Heart left ventricle (tissue), 16 donors: ENCODE measurements around the gene LAMC1. TPM values are rescaled to one million over a fixed set of nuclear protein-coding genes. Genes with fewer than 3 reads are reported as not detected.
"Not testable (repeated sequence)": the region's sequence is repeated elsewhere in the genome, so short reads cannot be mapped to it uniquely, and the experiment has no call there.

Source experiments
- ATAC-seq, 4 donors: fragments of 200-7000 bp; cut with Tn5 transposase; one replicate each; pipeline ENCODE4 v1.9.1; 2020 to 2022; ENCODE audit warnings: moderate library complexity in 4 of 4, mild to moderate bottlenecking in 3 of 4, moderate number of reproducible peaks in 1 of 4
- DNase-seq, 5 donors: peaks; one replicate each; pipeline ENCODE4 v3.0.0-alpha.2; 2020
- H3K27ac ChIP-seq, 12 donors: fragments of 200-600 bp; sonication (generic) in 4 of 12; one replicate each; pipeline versions ENCODE4 v1.5.0 to v1.8.0; 2016 to 2022; ENCODE audit warnings: mild to moderate bottlenecking in 2 of 12
- H3K27me3 ChIP-seq, 9 donors: fragments of 200-600 bp; sonication (generic) in 2 of 9; one replicate each; pipeline versions ENCODE4 v1.5.1 to v1.8.0; 2016 to 2022; ENCODE audit warnings: mild to moderate bottlenecking in 3 of 9
- H3K36me3 ChIP-seq, 9 donors: fragments of 200-600 bp; sonication (generic) in 2 of 9; one replicate each; pipeline versions ENCODE4 v1.5.0 to v1.8.0; 2018 to 2022; ENCODE audit warnings: mild to moderate bottlenecking in 2 of 9
- H3K4me1 ChIP-seq, 12 donors: fragments of 200-600 bp; sonication (generic) in 4 of 12; one replicate each; pipeline versions ENCODE4 v1.5.0 to v1.8.0; 2016 to 2022; ENCODE audit warnings: mild to moderate bottlenecking in 3 of 12
- H3K4me3 ChIP-seq, 12 donors: fragments of 200-600 bp; sonication (generic) in 4 of 12; one replicate each; pipeline versions ENCODE4 v1.5.0 to v1.8.0; 2017 to 2022; ENCODE audit warnings: mild to moderate bottlenecking in 9 of 12, moderate library complexity in 4 of 12
- H3K9me3 ChIP-seq, 12 donors: fragments of 200-600 bp; sonication (generic) in 4 of 12; one replicate each; pipeline versions ENCODE4 v1.5.0 to v1.8.0; 2016 to 2022; ENCODE audit warnings: mild to moderate bottlenecking in 1 of 12
- POLR2A ChIP-seq, 2 donors: fragments of 450-650 bp; IDR thresholded peaks; one replicate each; pipeline ENCODE4 v1.6.1; 2017; ENCODE audit warnings: antibody characterized with exemption in 2 of 2, mild to moderate bottlenecking in 2 of 2, moderate library complexity in 2 of 2
- WGBS, 4 donors: extraction: QIAGEN DNeasy Blood & Tissue Kit in 2 of 4; methylation state at CpG; one replicate each; pipeline versions ENCODE4 v1.1.5 to v1.1.7; 2013 to 2018; 5-methylcytosine and 5-hydroxymethylcytosine counted together
- intact Hi-C, 10 donors: fragments of 100-400 bp; cut with DNase I; formaldehyde crosslinking; loops; one replicate each; pipeline versions ENCODE4 v1.11.1 to v1.14.2; 2022
- polyA plus RNA-seq, 2 donors: library from polyadenylated mRNA; stranded (reverse); fragments of 200-250 nt; gene quantifications; one replicate each; pipeline ENCODE4 v1.2.3, GENCODE V29; 2013
- total RNA-seq, 9 donors: library from RNA; depleted of rRNA in 2 of 9; stranded (reverse); fragments of >200 nt in 2 of 9; fragmentation: NEBNext Ultra II Directional in 3 of 9; extraction: Animal tissue kit (Norgen Biotek cat#: 25700) in 3 of 9; gene quantifications; one replicate each; pipeline versions ENCODE4 v1.1.0 to v1.2.4, GENCODE V29; 2016 to 2023
- TF ChIP-seq, protein P1 (sequence below), 12 donors: fragments of 200-600 bp; sonication (generic) in 4 of 12; IDR thresholded peaks; one replicate each; pipeline versions ENCODE4 v1.5.0 to v1.8.0; 2018 to 2022; ENCODE audit warnings: antibody characterized with exemption in 12 of 12, mild to moderate bottlenecking in 5 of 12
- donor health status: ischemic (EF 13 %, LVEDD 7.1; RV severe dilation, severe dysfunction).
- donor health status: healthy with polysubstance abuse.
- donor health status: DM: no; HTN: yes; CAD: no.
- donor health status: DM: no; HTN: no; CAD: no.
- donor health status: ischemic (EF 25% LVEDD 6.9; RV normal size, moderate dysfunction).
- donor health status: ischemic (EF 25% LVEDD 5.7; RV mildly dilated, moderate dysfunction).
- donor health status: healthy.
- donor health status: DM: yes; HTN: yes; CAD: no.
- donor health status: ischemic (EF 35%, LVEDD 5.7; RV mildly dilated, moderate dysfunction).
- donor health status: nonischemic (EF 11% LVEDD 7.7; RV severe dilation, severe dysfunction).
- donor health status: DM: yes; HTN: yes; CAD: no.
- donor health status: PGD.
- donor health status: ischemic (EF 29% LVEDD 5.4; RV normal size, mild dysfunction).
- donor health status: nonischemic (EF 23%, LVEDD 6.1; RV moderate dilation, normal function).

The LAMC1 gene
- total and polyA plus RNA-seq, 11 donors, result 22.9 to 226 (median 119) TPM

DNA sequence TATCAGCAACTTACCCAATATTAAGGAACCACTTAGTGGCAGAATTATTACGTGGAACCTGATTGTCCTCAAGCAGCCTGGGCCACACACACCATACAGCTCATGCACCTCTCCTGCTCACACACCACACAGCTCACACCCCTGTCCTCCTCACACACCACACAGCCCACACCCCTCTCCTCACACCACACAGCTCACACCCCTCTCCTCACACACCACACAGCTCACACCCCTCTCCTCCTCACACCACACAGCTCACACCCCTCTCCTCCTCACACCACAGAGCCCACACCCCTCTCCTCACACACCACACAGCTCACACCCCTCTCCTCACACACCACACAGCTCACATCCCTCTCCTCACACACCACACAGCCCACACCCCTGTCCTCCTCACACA lies 126.1 kb downstream of the LAMC1 start:
- TF ChIP-seq, protein P1, sequence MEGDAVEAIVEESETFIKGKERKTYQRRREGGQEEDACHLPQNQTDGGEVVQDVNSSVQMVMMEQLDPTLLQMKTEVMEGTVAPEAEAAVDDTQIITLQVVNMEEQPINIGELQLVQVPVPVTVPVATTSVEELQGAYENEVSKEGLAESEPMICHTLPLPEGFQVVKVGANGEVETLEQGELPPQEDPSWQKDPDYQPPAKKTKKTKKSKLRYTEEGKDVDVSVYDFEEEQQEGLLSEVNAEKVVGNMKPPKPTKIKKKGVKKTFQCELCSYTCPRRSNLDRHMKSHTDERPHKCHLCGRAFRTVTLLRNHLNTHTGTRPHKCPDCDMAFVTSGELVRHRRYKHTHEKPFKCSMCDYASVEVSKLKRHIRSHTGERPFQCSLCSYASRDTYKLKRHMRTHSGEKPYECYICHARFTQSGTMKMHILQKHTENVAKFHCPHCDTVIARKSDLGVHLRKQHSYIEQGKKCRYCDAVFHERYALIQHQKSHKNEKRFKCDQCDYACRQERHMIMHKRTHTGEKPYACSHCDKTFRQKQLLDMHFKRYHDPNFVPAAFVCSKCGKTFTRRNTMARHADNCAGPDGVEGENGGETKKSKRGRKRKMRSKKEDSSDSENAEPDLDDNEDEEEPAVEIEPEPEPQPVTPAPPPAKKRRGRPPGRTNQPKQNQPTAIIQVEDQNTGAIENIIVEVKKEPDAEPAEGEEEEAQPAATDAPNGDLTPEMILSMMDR (IDR thresholded peaks at IDR 0.05), result no peak
- no peak for TF ChIP-seq POLR2A (IDR thresholded peaks at IDR 0.05)
- H3K36me3 ChIP-seq, result peaks cover 0 to 11% (median 3%) of the 10 kb centered on the region in 9 donors
- 71 to 88% (median 78%) methylated on average over 1 of the region's 1 CpG for WGBS, 4 donors
- DNase-seq (no peak), ATAC-seq (no peak)
- H3K9me3 ChIP-seq, result peaks cover 0 to 3% (median 0%) of the 10 kb centered on the region in 12 donors
- peaks cover 0 to 16% (median 10%) of the 10 kb centered on the region in 12 donors for H3K4me1 ChIP-seq
- no peaks in the 10 kb centered on the region for H3K27me3 ChIP-seq
- intact Hi-C loops, result loop anchor here in 5 of 10 donors (5.0 to 10.0 kb wide), 4 partner anchors 33 to 264 kb away; no protein-coding TSS in a partner anchor
- no peak overlapping the region for H3K4me3 ChIP-seq
- peak overlapping the region in 6 of 12 donors; percentile 3 to 61 (median 39) for H3K27ac ChIP-seq

DNA sequence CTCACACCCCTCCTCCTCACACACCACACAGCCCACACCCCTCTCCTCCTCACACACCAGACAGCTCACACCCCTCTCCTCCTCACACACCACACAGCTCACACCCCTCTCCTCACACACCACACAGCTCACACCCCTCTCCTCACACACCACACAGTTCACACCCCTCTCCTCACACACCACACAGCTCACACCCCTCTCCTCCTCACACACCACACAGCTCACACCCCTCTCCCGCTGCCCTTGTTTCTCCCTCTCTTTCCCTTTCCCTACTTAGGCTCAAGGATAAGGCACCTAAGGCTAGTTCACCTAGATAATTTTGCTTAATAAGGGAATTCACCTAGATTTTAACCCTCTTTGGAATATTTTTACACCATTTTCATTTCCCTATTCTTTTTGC lies 126.8 kb downstream of the LAMC1 start:
- H3K36me3 ChIP-seq, H3K27me3 ChIP-seq, intact Hi-C loops, H3K27ac ChIP-seq, H3K9me3 ChIP-seq, DNase-seq, H3K4me3 ChIP-seq, ATAC-seq: not testable (repeated sequence)
- WGBS, 4 donors, result 95 to 100% (median 98%) methylated on average over 1 of the region's 1 CpG
- peaks cover 0 to 16% (median 10%) of the 10 kb centered on the region in 12 donors for H3K4me1 ChIP-seq

DNA sequence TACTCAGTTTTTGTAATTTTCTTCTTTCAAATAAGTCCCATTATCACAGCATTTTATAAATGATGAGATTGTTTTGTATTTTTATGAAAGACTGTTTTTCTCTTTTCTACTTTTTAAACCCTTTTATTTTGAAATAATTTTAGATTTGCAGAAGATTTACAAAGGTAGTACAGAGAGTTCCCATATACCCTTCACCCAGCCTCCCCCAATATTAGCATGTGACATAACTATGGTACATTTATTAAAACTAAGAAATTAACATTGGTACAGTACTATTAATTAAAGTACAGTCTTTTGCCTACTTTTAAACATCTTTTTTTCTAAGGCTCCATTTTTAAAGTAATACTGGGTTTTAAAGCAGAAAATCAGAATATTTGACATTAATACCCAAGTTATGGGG lies 127.2 kb downstream of the LAMC1 start:
- H3K9me3 ChIP-seq, result peaks cover 0 to 3% (median 0%) of the 10 kb centered on the region in 12 donors

DNA sequence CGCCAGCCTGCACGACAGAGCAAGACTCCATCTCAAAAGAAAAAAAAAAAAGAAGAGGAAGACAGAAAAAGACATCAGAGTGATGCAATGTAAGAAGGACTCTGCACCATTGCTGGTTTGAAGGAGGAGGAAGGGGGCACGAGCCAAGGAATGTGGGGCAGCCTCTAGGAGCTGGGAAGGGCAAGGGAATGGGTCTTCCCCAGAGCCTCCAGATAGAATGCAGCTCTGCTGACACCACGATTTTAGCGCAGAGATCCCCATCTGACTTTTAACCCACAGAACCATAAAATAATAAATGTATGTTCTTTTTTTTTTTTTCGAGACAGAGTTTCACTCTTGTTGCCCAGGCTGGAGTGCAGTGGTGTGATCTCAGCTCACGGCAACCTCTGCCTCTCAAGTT lies 129.0 kb downstream of the LAMC1 start:
- TF ChIP-seq POLR2A (IDR thresholded peaks at IDR 0.05), result no peak
- TF ChIP-seq, protein P1 (IDR thresholded peaks at IDR 0.05), result no peak
- Histone ChIP-seq H3K9me3 (peaks cover 0 to 3% (median 0%) of the 10 kb centered on the region in 12 donors), H3K4me3 (no peak overlapping the region), H3K27me3 (no peaks in the 10 kb centered on the region), H3K4me1 (peaks cover 0 to 16% (median 10%) of the 10 kb centered on the region in 12 donors), H3K36me3 (no peaks in the 10 kb centered on the region), H3K27ac (no peak overlapping the region)
- no peak for ATAC-seq
- intact Hi-C loops, result no loop called here
- no peak for DNase-seq
- WGBS, 4 donors, result 94 to 96% (median 95%) methylated on average over 7 of the region's 7 CpGs

More for the DNA sequence above, 127.2 kb downstream of the LAMC1 start:
- H3K27me3 ChIP-seq, result no peaks in the 10 kb centered on the region
- TF ChIP-seq, protein P1 (IDR thresholded peaks at IDR 0.05), result no peak
- no peak for TF ChIP-seq POLR2A (IDR thresholded peaks at IDR 0.05)
- H3K36me3 ChIP-seq, result no peaks in the 10 kb centered on the region
- no peak for ATAC-seq
- no peak overlapping the region for H3K27ac ChIP-seq
- intact Hi-C loops, result no loop called here
- H3K4me3 ChIP-seq, result no peak overlapping the region
- DNase-seq, result no peak
- peaks cover 0 to 16% (median 10%) of the 10 kb centered on the region in 12 donors for H3K4me1 ChIP-seq

DNA sequence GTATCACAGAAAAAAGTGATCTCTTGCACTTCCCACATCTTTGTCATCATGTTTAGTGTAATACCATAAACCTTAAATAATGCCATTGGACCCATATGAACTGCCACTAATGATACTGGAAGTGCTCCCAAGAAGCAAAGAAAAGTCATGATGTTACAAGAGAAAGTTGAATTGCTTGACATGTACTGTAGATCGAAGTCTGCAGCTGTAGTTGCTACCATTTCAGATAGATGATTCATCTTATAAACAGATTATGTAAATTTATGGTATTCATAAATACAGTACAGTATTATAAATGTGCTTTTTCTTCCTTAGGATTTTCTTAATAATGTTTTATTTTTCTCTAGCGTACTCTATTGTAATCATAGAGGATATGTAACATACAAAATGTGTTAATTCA lies 132.7 kb downstream of the LAMC1 start:
- TF ChIP-seq POLR2A (IDR thresholded peaks at IDR 0.05), result no peak
- TF ChIP-seq, protein P1 (IDR thresholded peaks at IDR 0.05), result no peak
- Histone ChIP-seq H3K9me3 (no peaks in the 10 kb centered on the region), H3K36me3 (no peaks in the 10 kb centered on the region), H3K4me1 (no peaks in the 10 kb centered on the region), H3K4me3 (no peak overlapping the region), H3K27ac (no peak overlapping the region), H3K27me3 (no peaks in the 10 kb centered on the region)
- intact Hi-C loops, result no loop called here
- DNase-seq, result no peak
- no peak for ATAC-seq
- WGBS, 4 donors, result 86 to 95% (median 94%) methylated on average over 2 of the region's 2 CpGs
